Ovary (tissue), 9 donors: ENCODE measurements around the gene COX6B2. TPM values are rescaled to one million over a fixed set of nuclear protein-coding genes. Genes with fewer than 3 reads are reported as not detected.

Experiments
- DNase-seq, 5 donors: peaks; one replicate each; pipeline ENCODE4 v3.0.0-alpha.2; 2019 to 2020
- H3K27ac ChIP-seq, 2 donors: fragments of 200-600 bp; one replicate each; pipeline versions ENCODE4 v1.5.1 to v1.8.0; 2019 to 2022
- H3K27me3 ChIP-seq: fragments of 200-600 bp; one replicate; pipeline ENCODE4 v1.8.0; 2022
- H3K36me3 ChIP-seq: fragments of 200-600 bp; sonication (generic); one replicate; pipeline ENCODE4 v1.5.1; 2019
- H3K4me1 ChIP-seq: one replicate; pipeline ENCODE4 v1.8.1; 2013; ENCODE audit warnings: mild to moderate bottlenecking, moderate library complexity; ENCODE audit not compliant: insufficient read depth
- H3K4me3 ChIP-seq: fragments of 200-600 bp; sonication (generic); one replicate; pipeline ENCODE4 v1.5.1; 2017
- H3K9me3 ChIP-seq, 2 donors: fragments of 200-600 bp in 1 of 2; sonication (generic) in 1 of 2; one replicate each; pipeline versions ENCODE4 v1.5.1 to v1.8.1; 2013 to 2019; ENCODE audit warnings: mild to moderate bottlenecking in 1 of 2, moderate library complexity in 1 of 2
- EP300 ChIP-seq: sonication (generic); formaldehyde crosslinking; IDR thresholded peaks from one replicate; pipeline ENCODE4 v1.6.1; 2017; ENCODE audit warnings: antibody characterized with exemption
- POLR2A ChIP-seq: fragments of 450-650 bp; IDR thresholded peaks from one replicate; pipeline ENCODE4 v1.6.1; 2017; ENCODE audit warnings: antibody characterized with exemption, mild to moderate bottlenecking, moderate library complexity
- WGBS, 3 donors: extraction: QIAGEN DNeasy Blood & Tissue Kit in 1 of 3; methylation state at CpG; one replicate each; pipeline versions ENCODE4 v1.1.5 to v1.1.7; 2013 to 2017; 5-methylcytosine and 5-hydroxymethylcytosine counted together
- intact Hi-C, 4 donors: fragments of 100-400 bp; cut with DNase I; formaldehyde crosslinking; loops; one replicate each; pipeline versions ENCODE4 v1.11.0 to v1.15.1; 2022 to 2023
- polyA plus RNA-seq, 2 donors: library from polyadenylated mRNA; stranded (reverse); fragments of 200-250 nt in 1 of 2; fragments of 350-450 nt in 1 of 2; fragmentation: Illumina TruSeq in 1 of 2; extraction: RNeasy Lipid Tissue Mini Kit (QIAGEN cat#74804) in 1 of 2; gene quantifications; one replicate each; pipeline ENCODE4 v1.2.3, GENCODE V29; 2013 to 2014
- total RNA-seq, 7 donors: library from RNA; depleted of rRNA in 2 of 7; stranded (reverse); fragments of >200 nt in 2 of 7; fragmentation: NEBNext Ultra II Directional in 3 of 7; extraction: Animal tissue kit (Norgen Biotek cat#: 25700) in 3 of 7; gene quantifications; one replicate each; pipeline versions ENCODE4 v1.1.0 to v1.2.4, GENCODE V29; 2016 to 2023
- TF ChIP-seq, protein P1 (sequence below), 3 donors: fragments of 450-650 bp in 2 of 3; fragments of 200-600 bp in 1 of 3; IDR thresholded peaks; one replicate each; pipeline versions ENCODE4 v1.5.1 to v1.8.0; 2016 to 2022; ENCODE audit warnings: antibody characterized with exemption in 3 of 3, mild to moderate bottlenecking in 1 of 3
- donor health status: DM: no; HTN: no; CAD: no; lungs with moderate emphysema.
- donor health status: DM: no; HTN: no; CAD: no.
- donor health status: Bipolar disorder and iron deficiency.
- donor health status: DM: yes; HTN: yes; CAD: no.
- donor health status: DM: no; HTN: no; CAD: no.
- donor health status: DM: yes; HTN: yes; CAD: no.

COX6B2 gene
- total and polyA plus RNA-seq, 9 donors = 0.10 to 1.5 (median 0.36) TPM; not detected in 2

DNA sequence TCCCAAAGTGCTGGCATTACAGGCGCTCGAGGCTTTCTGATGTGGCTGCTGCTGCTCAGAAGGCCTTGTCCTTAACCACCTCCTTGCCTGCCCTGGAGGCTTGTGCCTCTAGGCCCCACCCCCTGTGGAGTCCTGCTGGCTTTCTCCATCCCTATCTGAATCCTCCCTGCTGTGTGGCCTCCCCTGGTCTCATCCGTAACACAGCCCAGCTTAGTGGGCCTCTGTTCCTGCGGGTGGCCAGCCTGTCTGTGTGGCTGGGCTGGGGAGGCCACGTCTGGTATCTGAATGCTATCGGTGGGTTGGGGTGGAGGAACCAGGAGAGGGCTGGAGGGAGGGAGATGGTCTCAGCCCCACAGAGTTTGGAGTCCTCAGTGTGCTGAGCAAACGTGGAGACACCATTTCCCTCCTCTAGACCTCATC is 36.0 kb upstream of the COX6B2 start:
- Histone ChIP-seq H3K27me3 (no peaks in the 10 kb centered on the region), H3K4me1 (peaks cover 19% of the 10 kb centered on the region), H3K9me3 (no peaks in the 10 kb centered on the region), H3K4me3 (no peak overlapping the region), H3K27ac (no peak overlapping the region), H3K36me3 (no peaks in the 10 kb centered on the region)
- TF ChIP-seq POLR2A (no peak), EP300 (no peak)
- TF ChIP-seq, protein P1, sequence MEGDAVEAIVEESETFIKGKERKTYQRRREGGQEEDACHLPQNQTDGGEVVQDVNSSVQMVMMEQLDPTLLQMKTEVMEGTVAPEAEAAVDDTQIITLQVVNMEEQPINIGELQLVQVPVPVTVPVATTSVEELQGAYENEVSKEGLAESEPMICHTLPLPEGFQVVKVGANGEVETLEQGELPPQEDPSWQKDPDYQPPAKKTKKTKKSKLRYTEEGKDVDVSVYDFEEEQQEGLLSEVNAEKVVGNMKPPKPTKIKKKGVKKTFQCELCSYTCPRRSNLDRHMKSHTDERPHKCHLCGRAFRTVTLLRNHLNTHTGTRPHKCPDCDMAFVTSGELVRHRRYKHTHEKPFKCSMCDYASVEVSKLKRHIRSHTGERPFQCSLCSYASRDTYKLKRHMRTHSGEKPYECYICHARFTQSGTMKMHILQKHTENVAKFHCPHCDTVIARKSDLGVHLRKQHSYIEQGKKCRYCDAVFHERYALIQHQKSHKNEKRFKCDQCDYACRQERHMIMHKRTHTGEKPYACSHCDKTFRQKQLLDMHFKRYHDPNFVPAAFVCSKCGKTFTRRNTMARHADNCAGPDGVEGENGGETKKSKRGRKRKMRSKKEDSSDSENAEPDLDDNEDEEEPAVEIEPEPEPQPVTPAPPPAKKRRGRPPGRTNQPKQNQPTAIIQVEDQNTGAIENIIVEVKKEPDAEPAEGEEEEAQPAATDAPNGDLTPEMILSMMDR (IDR thresholded peaks at IDR 0.05) = no peak
- DNase-seq = no peak
- intact Hi-C loops = no loop called here
- 65 to 74% (median 74%) methylated on average over 7 of the region's 7 CpGs for WGBS, 3 donors

DNA sequence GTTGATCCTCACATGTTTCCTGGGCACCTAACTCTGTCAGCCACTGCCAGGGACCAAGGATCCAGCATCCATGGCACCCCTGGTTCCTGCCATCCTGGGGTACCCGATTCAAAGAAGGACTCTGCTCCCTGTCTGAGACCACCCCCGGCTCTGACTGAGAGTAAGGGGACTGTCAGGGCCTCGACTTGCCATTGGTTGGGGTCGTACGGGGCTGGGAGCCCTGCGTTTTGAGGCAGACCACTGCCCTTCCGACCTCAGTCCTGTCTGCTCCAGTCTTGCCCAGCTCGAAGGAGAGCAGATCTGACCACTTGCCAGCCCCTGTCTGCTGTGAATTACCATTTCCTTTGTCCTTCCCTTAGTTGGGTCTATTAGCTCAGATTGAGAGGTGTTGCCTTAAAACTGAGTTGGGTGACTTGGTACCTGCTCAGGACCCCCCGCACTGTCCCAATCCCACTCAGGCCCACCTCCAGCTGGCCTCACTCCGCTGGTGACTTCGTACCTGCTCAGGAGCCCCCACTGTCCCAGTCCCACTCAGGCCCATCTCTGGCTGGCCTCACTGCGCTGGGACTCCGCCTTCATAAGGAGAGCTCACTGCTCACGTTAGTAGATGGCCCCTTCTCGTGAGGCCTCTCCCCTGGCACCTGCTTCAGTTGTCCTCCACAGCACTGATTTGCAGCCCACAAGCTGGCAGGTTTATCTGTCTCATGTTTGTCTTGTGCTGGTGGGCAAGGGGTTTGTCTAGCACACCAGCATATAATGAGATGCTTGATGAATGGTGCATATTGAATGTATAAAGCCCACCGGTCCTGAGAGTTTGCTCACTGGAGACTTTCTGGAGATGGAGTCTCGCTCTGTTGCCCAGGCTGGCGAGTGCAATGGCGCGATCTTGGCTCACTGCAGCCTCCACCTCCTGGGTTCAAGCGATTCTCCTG is 35.1 kb upstream of the COX6B2 start:
- no peak for DNase-seq
- no peak overlapping the region for H3K4me3 ChIP-seq
- WGBS, 3 donors = 68 to 74% (median 73%) methylated on average over 16 to 21 of the region's 21 CpGs
- no peaks in the 10 kb centered on the region for H3K27me3 ChIP-seq
- TF ChIP-seq EP300 (no peak), POLR2A (no peak)
- TF ChIP-seq, protein P1 (IDR thresholded peaks at IDR 0.05) = no peak
- H3K9me3 ChIP-seq = no peaks in the 10 kb centered on the region
- H3K36me3 ChIP-seq = no peaks in the 10 kb centered on the region
- no peak overlapping the region for H3K27ac ChIP-seq
- H3K4me1 ChIP-seq = peaks cover 21% of the 10 kb centered on the region
- intact Hi-C loops = loop anchor here in 3 of 4 donors (5.0 to 10.0 kb wide), 4 partner anchors 73 to 115 kb away; partner anchors contain the start of genes C19orf85 (in 1 of the 3) and ISOC2 (in 1 of the 3)

DNA sequence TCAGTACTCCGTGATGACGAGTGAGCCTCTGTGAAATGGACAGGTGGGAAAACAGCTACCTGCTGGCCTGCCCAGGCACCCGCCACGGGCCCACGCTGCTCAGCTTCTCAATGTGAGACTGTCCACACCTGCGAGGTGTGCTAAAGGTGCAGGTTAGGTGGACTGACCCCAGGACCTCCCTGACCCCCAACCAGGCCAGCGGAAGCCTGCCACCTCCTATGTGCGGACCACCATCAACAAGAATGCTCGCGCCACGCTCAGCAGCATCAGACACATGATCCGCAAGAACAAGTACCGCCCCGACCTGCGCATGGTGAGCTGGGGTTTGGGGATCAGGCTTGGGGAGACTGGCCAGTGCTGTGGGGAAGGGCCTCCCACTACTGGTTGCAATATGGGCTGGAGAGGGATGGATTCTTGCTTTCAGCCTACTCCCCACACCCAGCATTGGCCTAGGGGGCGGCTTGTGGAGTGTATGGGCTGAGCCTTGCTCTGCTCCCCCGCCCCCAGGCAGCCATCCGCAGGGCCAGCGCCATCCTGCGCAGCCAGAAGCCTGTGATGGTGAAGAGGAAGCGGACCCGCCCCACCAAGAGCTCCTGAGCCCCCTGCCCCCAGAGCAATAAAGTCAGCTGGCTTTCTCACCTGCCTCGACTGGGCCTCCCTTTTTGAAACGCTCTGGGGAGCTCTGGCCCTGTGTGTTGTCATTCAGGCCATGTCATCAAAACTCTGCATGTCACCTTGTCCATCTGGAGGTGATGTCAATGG is 33.4 kb upstream of the COX6B2 start:
- WGBS, 3 donors = 66 to 74% (median 69%) methylated on average over 24 of the region's 24 CpGs
- no peaks in the 10 kb centered on the region for H3K27me3 ChIP-seq
- TF ChIP-seq, protein P1 (IDR thresholded peaks at IDR 0.05) = no peak
- no peak for TF ChIP-seq POLR2A
- no peak overlapping the region for H3K27ac ChIP-seq
- no peaks in the 10 kb centered on the region for H3K36me3 ChIP-seq
- peaks cover 26% of the 10 kb centered on the region for H3K4me1 ChIP-seq
- intact Hi-C loops = loop anchor here in 3 of 4 donors (5.0 to 10.0 kb wide), 4 partner anchors 74 to 117 kb away; partner anchors contain the start of genes C19orf85 (in 1 of the 3) and ISOC2 (in 1 of the 3)
- no peak for DNase-seq
- H3K9me3 ChIP-seq = no peaks in the 10 kb centered on the region
- H3K4me3 ChIP-seq = no peak overlapping the region

DNA sequence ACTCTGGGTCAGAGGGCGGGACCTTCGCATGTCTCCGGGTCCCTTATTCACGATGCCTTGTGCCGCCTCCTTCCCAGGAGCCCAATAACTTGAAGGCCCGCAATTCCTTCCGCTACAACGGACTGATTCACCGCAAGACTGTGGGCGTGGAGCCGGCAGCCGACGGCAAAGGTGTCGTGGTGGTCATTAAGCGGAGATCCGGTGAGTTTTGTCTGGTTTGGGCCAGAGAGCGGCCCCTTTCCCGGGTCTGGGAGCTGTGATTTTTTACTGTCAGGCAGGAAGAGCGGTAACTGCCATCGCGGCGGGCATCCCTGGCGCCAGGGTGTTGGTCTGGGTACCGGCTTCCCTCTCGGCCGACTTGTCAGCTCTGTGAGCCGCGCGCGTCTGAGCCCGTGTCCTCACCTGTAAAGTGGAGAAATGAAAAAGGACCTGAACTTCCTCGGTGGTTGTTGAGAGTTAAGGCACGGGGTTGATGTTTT is 32.0 kb upstream of the COX6B2 start:
- Histone ChIP-seq H3K4me3 (peak overlapping the region; percentile 56), H3K9me3 (no peaks in the 10 kb centered on the region), H3K27me3 (no peaks in the 10 kb centered on the region), H3K36me3 (no peaks in the 10 kb centered on the region), H3K27ac (peak overlapping the region; percentile 64 to 95), H3K4me1 (peaks cover 26% of the 10 kb centered on the region)
- TF ChIP-seq EP300 (no peak), POLR2A (no peak)
- TF ChIP-seq, protein P1 (IDR thresholded peaks at IDR 0.05) = no peak
- intact Hi-C loops = loop anchor here in 3 of 4 donors (5.0 to 10.0 kb wide), 4 partner anchors 76 to 118 kb away; partner anchors contain the start of genes C19orf85 (in 1 of the 3) and ISOC2 (in 1 of the 3)
- peak in 1 of 5 donors; percentile 41 for DNase-seq
- WGBS, 3 donors = 1 to 2% (median 2%) methylated on average over 33 of the region's 33 CpGs
